Measurements from ENCODE around the gene TGFBR3.

TGFBR3 gene

GRCh38 chr1:91729621-91730358 is 156.2 kb downstream of the TGFBR3 start:
- no peak for TF ChIP-seq CTCF (IDR thresholded peaks at IDR 0.05; ENCODE audit: insufficient read depth, low read depth, low read length, missing control alignments)
- H3K4me3 ChIP-seq (ENCODE audit: low read depth, low read length) = no peak overlapping the region
- peak; percentile 38 for DNase-seq (ENCODE audit: low read depth)

DNA sequence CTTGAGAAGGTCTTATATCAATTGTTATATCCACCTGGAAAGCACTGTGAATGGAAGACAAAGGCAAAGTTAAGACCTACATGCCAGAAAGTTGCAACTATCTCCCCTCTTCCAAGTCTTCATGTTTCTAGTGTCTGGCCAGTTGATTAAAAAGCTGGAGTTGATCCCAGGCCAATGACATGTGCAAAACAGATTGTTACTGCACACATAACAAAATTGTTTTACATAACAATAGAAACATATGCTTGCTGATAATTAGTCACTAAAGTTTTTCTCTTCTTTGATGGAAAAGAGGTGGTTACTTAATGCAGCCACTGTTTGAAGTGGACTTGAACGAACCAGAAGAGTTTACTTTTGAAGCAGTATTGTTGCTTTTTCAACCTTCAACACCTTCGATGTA is 158.2 kb downstream of the TGFBR3 start:
- no peak for TF ChIP-seq CTCF (IDR thresholded peaks at IDR 0.05; ENCODE audit: insufficient read depth, low read depth, low read length, missing control alignments)
- H3K4me3 ChIP-seq (ENCODE audit: low read depth, low read length) = no peak overlapping the region
- no peak for DNase-seq (ENCODE audit: low read depth)

DNA sequence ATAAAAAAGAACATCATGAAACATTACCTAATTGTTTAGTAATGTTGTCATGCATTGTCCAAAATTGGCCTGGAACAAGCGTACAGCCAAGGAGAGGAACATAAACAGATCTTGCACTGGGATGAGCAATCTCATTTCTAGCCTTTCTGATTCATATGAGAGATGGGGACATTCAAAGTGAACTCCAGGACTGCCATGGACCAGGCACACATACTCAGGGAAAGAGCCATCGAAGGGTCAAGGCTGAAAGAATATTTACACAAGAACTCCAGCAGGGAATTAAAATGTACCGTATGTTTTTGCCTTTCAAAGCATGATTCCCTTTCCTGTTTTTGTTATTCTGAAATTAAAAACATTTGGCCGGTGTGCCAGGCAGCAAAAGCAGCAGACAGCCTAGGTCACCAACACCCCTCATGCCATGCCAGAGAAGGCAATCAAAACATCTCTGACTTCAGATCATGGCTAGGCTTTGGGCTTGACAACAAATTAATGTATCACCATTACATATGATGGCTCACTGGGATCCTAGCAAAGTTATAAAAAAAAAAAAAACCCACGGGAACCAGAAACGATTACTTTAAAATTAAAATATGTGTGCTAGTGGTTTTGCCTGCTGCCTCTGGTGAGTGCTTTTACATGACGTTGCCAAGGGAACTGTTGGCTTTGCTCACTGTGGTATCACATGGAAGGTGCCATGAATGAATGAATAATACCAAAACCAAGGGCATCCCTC is 159.8 kb downstream of the TGFBR3 start:
- H3K4me3 ChIP-seq (ENCODE audit: low read depth, low read length) = no peak overlapping the region
- no peak for TF ChIP-seq CTCF (IDR thresholded peaks at IDR 0.05; ENCODE audit: insufficient read depth, low read depth, low read length, missing control alignments)
- no peak for DNase-seq (ENCODE audit: low read depth)

- TF ChIP-seq CTCF (IDR thresholded peaks at IDR 0.05; ENCODE audit: insufficient read depth, low read depth, low read length, missing control alignments) = no peak
- no peak overlapping the region for H3K4me3 ChIP-seq (ENCODE audit: low read depth, low read length)
- no peak for DNase-seq (ENCODE audit: low read depth)
These were observed 160.3 kb downstream of the TGFBR3 start for GRCh38 chr1:91725618-91725988.

DNA sequence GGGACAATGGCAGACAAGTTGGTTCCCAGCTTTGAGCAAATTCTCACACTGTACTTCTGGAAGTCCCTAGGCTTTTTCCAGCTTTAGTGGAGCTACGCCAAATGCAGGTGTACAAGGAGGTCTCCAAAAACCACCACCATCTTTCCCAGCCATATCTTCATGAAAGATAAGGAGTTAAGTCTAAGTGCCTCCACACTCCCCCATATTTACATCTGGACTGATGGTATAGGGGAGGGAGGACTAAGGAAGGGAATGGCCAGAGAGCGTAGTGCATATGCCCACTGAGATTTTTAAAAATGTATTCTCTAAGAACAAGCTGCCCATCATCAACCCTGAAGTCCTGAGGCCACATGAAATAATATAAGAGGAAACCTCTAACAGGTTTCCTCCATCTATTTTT is 161.3 kb downstream of the TGFBR3 start:
- TF ChIP-seq CTCF (IDR thresholded peaks at IDR 0.05; ENCODE audit: insufficient read depth, low read depth, low read length, missing control alignments) = no peak
- no peak overlapping the region for H3K4me3 ChIP-seq (ENCODE audit: low read depth, low read length)
- no peak for DNase-seq (ENCODE audit: low read depth)

DNA sequence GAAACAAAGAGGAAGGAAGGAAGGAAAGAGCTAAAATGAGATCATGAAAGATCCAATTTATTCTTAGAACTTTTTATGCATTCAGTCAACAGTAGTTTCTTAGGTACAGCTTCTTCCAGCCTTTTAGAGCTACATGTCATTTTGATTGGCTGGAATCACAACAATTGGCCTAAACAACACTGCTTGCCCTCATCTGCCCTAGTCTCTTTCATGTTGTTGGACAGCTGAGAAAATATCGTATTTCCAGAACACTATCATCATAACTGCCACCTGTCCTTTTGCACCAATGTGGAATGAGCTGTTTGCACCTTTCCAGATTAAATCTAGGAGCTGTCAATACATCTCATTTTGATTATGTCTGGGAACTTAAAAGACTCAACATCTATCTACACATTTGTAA is 161.7 kb downstream of the TGFBR3 start:
- TF ChIP-seq CTCF (IDR thresholded peaks at IDR 0.05; ENCODE audit: insufficient read depth, low read depth, low read length, missing control alignments) = no peak
- H3K4me3 ChIP-seq (ENCODE audit: low read depth, low read length) = no peak overlapping the region
- DNase-seq (ENCODE audit: low read depth) = no peak
